Fibroblast of the conjunctiva (primary cell): ENCODE results near the gene MZT1.
"Not testable (repeated sequence)": the region's sequence is repeated elsewhere in the genome, so short reads cannot be mapped to it uniquely, and the experiment has no call there.

Experiments used
- DNase-seq: peaks from one replicate; pipeline ENCODE4 v3.0.0-alpha.2; 2010; ENCODE audit warnings: low read depth

Gene MZT1

GRCh38 chr13:72727417-72728289 is at the start of gene MZT1, which contains the start of gene BORA:
MZT1 (minus strand) TSS chr13:72727629; CDS start chr13:72727602, 27 bp downstream.
BORA (plus strand) TSS chr13:72727923; CDS start chr13:72728941, 1,018 bp downstream.
- peak; percentile 95 for DNase-seq

DNA sequence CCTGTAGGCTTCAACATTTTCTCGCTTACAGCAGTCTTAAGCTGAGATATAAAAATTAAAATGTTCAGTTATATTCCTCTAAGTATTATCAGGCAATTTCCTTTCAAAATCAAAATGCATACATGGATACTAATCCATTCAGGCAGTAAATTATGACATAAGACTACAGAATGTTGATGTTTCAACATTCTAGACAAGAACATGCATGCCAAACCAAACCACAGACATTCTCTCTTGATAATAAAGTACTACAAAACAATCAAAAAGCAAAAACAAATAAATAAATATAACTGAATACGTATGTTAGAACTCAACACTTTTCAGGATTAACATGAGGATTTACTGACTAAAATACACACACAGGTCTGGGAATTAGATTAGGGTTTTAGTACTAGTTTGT is 46.6 kb upstream of the MZT1 start:
- no peak for DNase-seq

- DNase-seq = no peak
Measured at GRCh38 chr13:72763411-72763810, 36.0 kb upstream of the MZT1 start.

DNA sequence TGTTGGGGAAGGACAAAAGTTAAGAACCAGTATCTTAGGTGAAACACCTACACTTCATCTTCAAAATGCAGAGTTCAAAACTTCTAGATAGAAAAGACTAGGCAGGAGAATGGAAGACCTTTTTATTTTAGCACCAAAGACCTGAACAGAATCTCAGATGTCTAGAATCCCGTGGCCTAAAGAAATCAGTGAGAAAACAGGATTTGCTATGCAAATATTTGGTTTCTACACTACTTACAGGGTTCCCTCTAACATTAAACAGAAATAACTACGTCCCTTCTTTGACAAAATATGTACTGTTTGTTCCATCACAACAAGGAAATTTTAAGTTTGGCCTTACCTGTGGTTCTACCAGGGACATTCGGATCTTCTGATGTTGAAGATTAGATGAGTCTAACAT is 32.8 kb upstream of the MZT1 start:
- DNase-seq = no peak

DNA sequence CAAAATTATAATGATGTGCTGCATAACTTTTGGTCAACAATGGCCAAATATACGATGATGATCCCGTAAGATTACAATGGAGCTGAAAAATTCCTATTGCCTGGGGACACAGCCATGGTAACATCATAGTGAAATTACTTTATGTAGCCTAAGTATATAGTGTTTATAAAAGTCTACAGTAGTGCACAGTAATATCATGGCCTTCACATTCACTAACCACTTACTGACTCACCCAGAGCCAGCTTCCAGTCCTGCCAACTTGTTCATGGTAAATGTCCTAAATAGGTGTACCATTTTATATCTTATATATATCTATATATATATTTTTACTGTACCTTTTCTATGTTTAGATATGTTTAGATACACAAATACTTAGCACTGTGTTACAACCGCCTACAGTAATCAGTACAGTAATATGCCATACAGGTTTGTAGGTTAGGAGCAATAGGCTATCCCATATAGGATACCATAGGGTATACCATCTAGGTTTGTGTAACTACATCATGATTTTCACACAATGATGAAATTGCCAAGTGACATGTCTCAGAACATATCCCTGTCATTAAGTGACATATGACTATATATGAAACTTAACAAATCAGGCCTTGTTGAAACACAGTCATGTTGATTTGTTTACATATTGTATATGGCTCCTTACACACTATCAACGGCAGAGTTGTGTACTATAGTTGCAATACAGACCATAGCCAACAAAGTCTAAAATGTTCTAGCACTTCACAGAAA is 30.5 kb upstream of the MZT1 start:
- no peak for DNase-seq

DNA sequence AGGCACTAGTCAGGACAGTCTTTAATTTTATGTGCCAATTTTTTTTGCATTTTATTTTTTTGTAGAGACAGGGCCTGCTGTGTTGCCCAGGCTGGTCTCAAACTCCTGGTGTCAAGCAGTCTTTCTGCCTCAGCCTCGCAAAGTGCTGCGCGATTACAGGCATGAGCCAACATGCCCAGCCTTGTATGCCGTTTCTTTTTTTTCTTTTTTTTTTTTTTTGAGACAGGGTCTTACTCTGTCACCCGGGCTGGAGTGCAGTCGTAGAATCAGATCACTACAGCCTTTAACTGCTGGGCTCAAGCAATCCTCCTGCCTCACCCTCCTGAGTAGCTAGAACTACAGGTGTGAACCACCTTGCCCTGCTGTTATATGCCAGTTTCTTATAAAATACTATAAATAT is 26.7 kb upstream of the MZT1 start:
- DNase-seq = no peak

GRCh38 chr13:72751220-72751619 is 23.8 kb upstream of the MZT1 start:
- DNase-seq = no peak

GRCh38 chr13:72745260-72745659 is 17.8 kb upstream of the MZT1 start:
- no peak for DNase-seq

DNA sequence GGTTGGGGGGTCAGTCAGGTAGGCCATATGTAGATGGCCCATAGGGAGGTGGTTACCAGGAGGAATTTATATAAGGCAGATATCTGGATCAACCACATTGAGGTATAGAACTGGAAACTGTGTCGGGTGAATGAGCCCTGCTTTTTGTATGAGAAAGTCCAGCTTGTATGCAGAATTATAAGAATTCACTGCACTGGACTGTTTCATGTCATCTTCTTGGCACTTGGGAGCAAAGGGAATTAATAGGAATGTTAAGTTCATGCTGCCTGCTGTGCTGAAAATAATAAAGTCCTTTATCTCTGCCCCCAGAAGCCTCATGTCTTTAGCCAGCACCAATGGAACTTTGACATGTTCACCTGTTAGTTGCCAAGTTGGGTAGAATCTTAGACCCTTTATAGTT is 12.6 kb upstream of the MZT1 start:
- no peak for DNase-seq

DNA sequence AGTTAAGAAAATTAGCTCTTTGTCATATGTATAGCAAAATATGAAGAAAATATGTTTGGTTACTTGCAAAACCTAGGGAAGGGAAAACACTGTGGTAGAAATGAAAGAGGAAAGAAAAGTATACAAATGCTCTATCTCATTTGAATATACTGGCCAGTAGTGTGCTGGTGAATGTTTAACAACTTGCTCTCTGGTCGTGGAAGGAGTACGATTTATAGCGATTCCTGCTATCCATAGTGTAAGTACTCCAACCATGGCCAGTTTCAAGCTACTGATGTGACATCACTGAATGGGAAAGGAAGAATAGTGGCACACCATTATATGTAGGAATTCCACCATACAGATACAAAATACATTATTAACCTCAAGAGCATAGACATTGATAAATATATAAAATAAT is 9.6 kb upstream of the MZT1 start:
- no peak for DNase-seq

GRCh38 chr13:72728290-72728605 is 819 bp upstream of the MZT1 start:
- no peak for DNase-seq

DNA sequence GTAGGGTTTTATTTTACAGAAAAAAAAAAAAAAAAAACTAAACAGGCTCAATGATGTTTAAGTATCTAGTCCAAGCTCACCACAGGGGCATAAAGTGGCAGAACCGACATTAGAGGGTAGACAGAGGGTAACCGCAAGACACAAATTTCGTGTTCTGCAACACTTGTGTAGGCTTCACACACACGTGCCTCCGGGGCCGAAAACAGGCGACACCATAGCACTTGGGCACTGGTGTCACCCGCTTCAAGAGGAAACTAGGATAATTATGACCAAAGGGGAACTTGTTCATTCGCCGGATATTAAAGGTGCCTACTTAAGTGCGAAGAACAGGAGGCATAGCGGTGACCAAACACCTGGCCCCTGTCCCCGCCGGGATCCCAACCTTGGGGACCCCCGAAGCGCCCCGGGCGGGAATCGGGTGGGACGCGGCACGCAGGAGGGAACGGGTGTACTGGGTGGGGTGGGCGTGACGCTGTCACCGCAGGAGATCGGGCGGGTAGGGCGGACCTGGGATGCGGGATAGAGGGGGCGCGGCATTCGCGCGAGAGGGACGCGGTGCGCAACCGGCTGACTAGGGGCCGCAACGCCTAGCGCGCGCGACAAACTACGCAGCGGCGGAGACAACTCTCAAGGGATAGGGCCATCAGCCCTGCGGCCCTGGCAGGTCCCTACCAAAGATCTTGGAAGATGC is 558 bp downstream of the MZT1 start:
- DNase-seq = no peak

GRCh38 chr13:72726185-72726584 is 1.2 kb downstream of the MZT1 start:
- not testable (repeated sequence) for DNase-seq

DNA sequence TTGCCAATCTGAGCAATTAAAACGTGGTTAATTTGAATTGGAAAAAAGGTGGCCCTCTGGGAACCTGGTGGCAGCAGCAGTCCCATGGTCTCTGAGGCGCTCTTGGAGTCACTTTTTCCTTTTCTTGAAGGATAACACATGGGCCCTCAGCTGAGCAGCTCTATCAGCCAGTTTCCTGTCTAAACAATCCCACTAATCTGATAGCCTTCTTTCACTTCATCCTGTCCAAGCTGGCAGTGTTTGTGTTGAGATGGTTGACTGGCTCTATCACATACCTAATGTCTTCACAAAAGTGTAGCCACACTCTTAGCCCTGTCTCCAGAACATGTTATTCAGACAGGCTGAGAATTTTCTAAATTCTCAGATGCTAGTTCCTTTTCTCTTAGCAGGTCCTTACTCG is 10.7 kb downstream of the MZT1 start:
- no peak for DNase-seq

- no peak for DNase-seq
Measured at GRCh38 chr13:72700509-72700908, 26.9 kb downstream of the MZT1 start.

DNA sequence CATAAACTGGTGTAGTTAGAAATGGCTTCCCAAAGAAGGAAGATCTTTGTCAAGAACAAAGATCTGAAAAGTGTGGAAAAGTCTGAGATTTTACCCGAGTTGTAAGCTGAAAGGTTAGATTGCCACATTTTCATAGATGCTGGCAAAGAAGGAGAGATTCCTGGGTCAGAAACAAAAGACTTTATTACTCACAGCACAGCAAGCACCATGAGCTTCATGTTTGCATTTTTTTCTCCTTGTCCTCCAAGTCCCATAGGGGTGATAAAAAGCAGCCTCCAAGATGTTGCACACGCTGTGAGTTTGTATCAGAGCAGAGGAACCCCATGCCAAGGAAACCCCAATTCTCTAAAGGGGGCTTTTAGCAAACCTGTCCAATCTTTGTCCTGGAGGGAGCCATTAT is 29.3 kb downstream of the MZT1 start:
- no peak for DNase-seq

GRCh38 chr13:72696579-72696978 is 30.9 kb downstream of the MZT1 start:
- DNase-seq = no peak

GRCh38 chr13:72694314-72694713 is 33.1 kb downstream of the MZT1 start:
- DNase-seq = no peak

DNA sequence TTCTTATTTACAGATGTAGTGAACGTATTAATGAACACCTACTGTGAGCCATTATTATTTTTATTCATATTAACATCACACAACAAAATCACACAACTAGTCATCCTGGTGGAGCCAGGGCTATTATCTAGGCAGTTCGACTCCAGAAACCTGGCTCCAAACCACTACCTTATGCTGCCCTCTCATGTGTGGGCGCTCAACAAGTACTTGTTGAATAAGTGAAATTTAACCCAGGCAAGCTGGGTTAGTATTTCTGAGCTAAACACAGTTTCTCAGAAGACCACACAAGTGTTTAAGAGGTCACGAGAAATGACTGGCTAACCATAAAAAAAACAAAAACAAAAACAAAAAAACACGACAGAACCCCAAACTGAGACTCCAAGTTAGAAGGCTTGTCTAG is 33.6 kb downstream of the MZT1 start:
- no peak for DNase-seq

GRCh38 chr13:72692884-72693514 is 34.4 kb downstream of the MZT1 start:
- DNase-seq = no peak

GRCh38 chr13:72689181-72689696 is 38.2 kb downstream of the MZT1 start:
- no peak for DNase-seq

DNA sequence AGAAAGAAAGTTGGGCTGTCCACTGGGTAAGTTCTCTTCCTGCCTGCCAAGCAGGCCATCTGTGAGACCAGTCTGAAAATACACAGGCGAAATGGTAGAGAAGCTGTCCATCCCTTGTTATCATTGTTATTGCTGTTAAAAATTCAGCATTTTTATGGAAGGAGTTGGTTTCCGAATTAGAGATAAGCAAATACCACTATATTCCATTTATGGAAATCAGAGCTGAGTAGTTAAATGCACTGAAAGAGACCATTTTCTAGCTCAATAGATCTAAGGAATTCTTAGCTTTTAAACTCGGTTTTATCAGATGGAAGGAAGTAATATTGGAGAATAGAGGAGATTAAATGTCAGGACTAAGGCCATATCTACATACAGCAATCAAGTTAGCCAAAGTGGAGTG is 40.7 kb downstream of the MZT1 start:
- no peak for DNase-seq
